GM18870 (cell line): Measurements from ENCODE around the gene ZNF117.
"Not testable (repeated sequence)": the region's sequence is repeated elsewhere in the genome, so short reads cannot be mapped to it uniquely, and the experiment has no call there.

Experiments
- ATAC-seq: cut with Tn5 transposase; IDR thresholded peaks from one replicate; pipeline ENCODE4 v1.9.1; 2021; ENCODE audit warnings: moderate library complexity; ENCODE audit not compliant: unreplicated experiment

ZNF117 gene

DNA sequence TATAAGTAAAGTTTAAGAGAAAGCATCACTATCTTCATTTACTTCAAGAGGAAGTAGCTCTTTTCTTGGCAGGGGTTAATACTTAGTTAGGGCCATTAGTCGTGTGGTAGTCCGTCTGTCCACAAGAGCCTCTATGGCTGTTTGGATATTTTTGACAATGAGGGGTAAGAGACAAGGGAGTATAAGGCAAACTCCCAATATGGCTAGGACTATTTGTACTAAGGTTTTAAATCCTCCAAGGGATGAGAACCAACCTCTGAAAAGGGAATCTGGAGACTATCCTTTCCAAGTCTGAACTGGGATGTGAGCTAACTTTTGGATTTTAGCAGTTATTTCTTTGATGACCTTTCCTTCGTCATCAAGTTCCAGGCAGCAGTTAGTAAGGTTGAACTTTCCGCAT, at the start of gene ZNF117:
Gene ZNF117, minus strand, starts transcription at position 101 of the 400 bp plus-strand sequence.
- no peak for ATAC-seq

- ATAC-seq, result not testable (repeated sequence)
Observed at GRCh38 chr7:65038767-65039166, 47.9 kb upstream of the ZNF117 start.

- peak; percentile 55 for ATAC-seq
Observed at GRCh38 chr7:65037740-65038688, 47.2 kb upstream of the ZNF117 start.

DNA sequence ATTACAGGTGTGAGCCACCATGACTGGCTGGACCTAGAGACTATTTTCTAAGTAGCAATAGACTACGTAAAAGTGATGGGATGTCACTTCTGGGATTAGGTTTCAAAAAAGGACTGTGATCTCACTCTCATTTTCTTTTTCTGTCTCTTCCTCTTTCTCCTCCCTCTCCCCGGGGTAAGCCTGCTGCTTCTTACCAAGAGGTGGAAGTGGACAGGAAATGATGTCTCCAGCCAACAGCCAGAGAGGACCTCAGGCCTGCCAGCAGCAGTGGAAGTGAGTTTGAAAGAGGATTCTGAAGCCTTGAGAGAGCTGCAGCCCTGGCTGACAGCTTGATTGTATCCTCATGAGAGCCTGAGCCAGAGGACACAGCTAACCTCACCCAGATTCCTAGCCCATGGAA, 45.7 kb upstream of the ZNF117 start:
- ATAC-seq, result not testable (repeated sequence)

- ATAC-seq, result not testable (repeated sequence)
Observed at GRCh38 chr7:65035469-65035868, 44.6 kb upstream of the ZNF117 start.

DNA sequence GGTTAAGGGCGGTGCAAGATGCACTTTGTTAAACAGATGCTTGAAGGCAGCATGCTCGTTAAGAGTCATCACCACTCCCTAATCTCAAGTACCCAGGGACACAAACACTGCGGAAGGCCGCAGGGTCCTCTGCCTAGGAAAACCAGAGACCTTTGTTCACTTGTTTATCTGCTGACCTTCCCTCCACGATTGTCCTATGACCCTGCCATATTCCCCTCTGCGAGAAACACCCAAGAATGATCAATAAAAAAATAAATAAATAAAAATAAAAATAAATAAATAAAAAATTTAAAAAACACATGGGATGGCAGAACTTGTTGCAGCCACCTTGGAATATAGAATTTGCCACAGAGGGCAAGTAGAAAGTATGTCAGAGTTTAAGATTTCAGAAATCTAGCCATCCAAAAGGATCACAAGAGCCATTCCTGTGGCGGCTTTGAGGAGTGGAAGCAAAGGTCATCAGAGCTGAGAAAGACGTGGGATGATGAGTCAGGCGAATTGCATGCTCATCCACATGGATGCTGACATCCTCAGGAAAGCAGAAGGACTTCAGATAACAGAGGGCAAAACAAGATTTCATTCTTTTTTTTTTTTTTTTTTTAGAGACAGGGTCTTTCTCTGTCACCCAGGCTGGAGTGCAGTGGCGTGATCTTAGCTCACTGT, 43.4 kb upstream of the ZNF117 start:
- not testable (repeated sequence) for ATAC-seq

GRCh38 chr7:65033391-65033790, 42.6 kb upstream of the ZNF117 start:
- ATAC-seq, result not testable (repeated sequence)

DNA sequence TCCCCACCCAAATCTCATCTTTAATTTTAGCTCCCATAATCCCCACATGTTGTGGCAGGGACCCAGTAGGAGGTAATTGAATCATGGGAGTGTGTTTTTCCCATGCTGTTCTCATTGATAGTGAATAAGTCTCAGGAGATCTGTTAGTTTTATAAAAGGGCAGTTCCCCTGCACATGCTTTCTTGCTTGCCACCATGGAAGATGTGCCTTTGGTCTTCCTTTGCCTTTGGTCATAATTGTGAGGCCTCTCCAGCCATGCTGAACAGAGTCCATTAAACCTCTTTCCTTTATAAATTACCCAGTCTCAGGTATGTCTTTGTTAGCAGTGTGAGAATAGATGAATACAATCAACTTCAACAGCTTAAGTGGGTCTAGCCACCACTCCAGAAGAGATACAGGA, 34.2 kb upstream of the ZNF117 start:
- ATAC-seq, result not testable (repeated sequence)

- ATAC-seq, result not testable (repeated sequence)
Observed at GRCh38 chr7:65020978-65021377, 30.1 kb upstream of the ZNF117 start.

GRCh38 chr7:65009881-65010280, 19.0 kb upstream of the ZNF117 start:
- ATAC-seq, result not testable (repeated sequence)

GRCh38 chr7:65009394-65009793, 18.6 kb upstream of the ZNF117 start:
- ATAC-seq, result not testable (repeated sequence)

DNA sequence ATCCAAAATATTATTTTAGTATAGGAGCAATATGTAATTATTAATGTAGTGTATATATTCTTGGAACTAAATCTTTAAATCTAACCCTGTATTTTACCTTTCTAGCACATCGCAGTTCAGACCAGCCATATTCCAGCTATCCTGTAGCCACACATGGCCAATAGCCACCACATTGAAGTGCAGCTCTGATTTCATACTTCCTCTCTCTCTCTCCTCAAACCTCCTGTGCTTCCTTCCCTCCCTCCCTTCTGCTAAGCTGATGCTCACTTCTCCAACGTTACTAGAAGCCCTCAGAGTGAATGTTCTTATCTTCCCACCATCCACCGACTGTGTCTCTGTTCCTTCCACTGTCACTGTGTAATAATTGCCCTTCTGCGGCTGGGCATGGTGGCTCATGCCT, 16.2 kb upstream of the ZNF117 start:
- not testable (repeated sequence) for ATAC-seq

DNA sequence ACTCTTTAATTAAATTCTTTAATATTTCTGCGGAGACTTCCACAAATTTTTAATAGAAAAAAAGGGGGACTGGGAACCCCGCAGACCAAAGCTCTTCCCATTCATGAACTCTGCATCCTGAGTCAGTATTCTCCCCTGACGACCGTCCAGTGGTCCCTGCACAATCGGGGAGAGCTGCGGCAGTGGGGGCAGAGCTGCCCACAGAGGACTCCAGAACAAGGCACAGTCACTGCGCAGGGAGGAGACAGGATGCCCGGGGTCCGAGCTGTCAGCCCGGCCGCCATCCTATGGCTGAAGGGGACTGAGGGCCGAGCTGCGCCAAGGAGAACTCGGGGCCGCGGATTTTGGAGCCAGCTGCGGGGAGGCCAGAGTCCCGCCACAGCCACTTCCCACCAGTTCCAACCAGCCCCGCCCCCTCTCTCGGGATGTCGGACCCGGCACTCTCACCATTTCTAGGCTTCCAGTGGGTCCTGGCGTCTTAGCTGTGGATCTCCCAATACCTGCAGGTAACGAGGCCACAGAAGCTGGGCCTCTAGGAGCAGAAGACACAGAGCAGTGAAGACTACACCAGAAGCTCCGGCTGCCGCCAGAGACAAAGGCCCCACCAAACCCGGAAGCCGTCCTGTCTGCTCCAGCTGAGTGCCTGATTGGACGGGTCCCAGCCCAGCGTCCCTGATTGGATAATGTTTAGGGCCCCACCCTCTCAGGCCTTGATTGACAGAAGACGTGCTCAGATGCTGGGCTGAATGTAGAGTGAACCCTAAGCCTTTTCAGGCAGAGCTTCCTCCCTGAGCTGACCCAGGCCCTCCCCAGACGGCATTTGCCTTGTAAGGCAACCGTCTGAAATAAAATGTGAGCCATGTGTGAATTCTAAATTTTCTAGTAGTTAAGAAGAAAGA, 15.5 kb upstream of the ZNF117 start, which contains the start of gene ERV3-1:
Gene ERV3-1, minus strand, starts transcription at position 594 of the 899 bp plus-strand sequence. CDS start 13,661 bp downstream, outside the sequence.
- peak; percentile 100 for ATAC-seq

- no peak for ATAC-seq
Observed at GRCh38 chr7:65004575-65004974, 13.7 kb upstream of the ZNF117 start.

DNA sequence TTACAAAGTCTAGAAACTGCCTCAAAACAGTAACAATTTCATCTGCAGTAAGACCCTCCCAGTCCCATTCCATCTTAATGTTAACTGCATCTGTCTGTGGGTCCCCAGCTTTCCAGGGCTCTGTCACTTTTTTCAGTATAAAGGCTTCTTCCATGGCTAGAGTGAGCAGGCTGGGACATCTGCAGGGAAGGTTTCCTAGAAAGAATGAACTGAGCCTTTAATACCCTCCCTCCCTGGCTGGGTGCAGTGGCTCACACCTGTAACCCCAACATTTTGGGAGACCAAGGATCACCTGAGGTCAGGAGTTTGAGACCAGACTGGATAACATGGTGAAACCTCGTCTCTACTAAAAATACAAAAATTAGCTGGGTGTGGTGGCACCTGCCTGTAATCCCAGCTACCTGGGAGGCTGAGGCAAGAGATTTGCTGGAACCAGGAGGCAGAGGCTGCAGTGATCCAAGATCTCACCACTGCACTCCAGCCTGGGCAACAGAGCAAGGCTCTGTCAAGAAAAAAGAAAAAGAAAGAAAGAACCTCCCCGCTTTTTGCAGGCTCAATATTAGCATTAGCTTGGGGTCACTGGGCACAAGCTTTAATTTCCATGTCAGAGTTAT, 12.2 kb upstream of the ZNF117 start:
- no peak for ATAC-seq

DNA sequence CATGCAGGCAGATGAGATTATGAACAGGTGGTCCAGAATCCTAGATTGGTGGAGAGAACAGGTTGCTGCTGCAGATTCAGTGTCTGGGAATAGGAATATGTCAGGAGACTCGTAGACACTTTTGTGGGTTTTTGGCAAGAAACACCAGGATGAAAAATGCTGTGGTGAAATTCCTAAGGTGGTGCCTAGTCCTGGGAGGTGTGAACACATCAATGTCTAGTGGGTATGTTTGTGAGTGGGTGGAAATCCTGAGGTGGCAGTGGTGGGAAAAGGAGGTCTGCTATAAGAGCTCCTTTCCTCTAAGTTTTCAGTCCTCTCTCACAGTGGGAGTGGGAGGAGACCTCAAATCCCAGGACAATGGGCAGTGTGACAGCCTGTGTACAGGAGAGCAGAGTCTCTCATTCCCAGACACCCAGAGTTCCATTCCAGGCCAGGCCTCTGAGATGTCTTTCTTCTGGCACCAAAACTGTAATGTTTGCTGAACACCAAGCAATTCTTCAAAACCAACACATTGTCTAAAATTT, 10.5 kb upstream of the ZNF117 start:
- no peak for ATAC-seq

DNA sequence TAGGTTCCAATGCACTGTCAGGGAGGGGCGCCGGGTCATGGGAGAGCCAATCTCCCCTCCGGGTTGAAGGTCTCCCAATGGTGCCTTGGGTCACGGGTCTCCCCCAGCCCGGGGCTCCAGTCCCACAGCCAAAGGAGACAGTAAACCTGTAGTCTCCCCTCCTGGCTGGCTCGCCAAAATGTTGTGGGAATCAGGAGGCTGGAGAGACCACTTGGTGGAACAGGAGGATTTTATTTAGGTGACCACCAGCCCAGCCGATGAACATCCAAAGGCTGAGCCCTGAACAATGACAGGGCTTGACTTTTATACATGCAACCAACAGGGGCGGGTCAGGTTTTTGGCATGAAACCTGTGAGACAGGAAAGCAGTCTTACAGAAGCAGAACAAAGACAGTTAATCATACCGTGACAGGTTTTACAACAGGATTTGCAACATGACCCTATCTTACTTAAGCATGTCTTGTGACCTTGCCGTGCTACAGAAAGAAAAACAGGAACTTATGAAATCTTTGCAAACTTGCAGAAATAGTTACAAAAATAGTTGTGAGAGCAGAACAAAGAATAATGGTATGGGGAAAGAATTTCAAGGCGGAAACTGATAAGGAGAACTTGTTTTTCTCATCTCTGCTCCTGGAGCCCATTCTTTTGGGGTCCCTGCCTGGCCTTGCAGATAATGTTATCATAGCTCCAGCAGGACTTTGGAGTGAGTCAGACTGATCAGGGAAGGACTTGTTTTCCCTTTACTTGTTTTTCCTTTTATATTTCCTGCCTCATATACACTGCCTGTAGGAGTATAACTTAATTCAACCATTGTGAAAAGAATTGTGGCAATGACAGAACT, 8.5 kb upstream of the ZNF117 start:
- ATAC-seq, result peak; percentile 64

- ATAC-seq, result no peak
Observed at GRCh38 chr7:64998865-64999164, 8.0 kb upstream of the ZNF117 start.

- no peak for ATAC-seq
Observed at GRCh38 chr7:64997927-64998391, 7.1 kb upstream of the ZNF117 start.
